Activated CD4-positive, CD25-positive, alpha-beta regulatory T cell treated with anti-CD3 and anti-CD28 coated beads, Interleukin-2, amount 50 U/mL, for 72 hours (primary cell): ENCODE results near the gene CRIM1.

Source experiments
- DNase-seq: peaks from one replicate; pipeline ENCODE4 v3.0.0; 2021

Gene CRIM1

DNA sequence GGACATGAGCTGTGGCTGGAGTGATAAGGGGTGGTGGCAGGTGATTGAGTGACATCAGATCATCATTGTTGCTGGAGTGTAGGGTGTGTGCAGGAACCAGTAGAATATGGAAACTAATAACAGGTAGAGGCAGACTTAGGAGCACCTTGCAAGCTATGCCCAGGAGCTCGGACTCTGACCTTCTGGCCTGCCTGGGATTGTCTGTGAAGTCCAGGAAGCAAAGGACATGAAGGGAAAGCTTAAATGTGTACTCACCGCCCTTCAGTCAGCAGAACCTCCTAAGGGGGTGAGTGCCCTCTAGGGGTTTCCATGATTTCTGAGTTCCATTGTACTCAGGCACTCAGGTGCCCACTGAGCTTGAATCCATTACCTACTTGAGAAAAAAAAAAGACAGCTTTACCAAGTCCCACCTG lies 104.2 kb downstream of the CRIM1 start:
- DNase-seq: no peak

DNA sequence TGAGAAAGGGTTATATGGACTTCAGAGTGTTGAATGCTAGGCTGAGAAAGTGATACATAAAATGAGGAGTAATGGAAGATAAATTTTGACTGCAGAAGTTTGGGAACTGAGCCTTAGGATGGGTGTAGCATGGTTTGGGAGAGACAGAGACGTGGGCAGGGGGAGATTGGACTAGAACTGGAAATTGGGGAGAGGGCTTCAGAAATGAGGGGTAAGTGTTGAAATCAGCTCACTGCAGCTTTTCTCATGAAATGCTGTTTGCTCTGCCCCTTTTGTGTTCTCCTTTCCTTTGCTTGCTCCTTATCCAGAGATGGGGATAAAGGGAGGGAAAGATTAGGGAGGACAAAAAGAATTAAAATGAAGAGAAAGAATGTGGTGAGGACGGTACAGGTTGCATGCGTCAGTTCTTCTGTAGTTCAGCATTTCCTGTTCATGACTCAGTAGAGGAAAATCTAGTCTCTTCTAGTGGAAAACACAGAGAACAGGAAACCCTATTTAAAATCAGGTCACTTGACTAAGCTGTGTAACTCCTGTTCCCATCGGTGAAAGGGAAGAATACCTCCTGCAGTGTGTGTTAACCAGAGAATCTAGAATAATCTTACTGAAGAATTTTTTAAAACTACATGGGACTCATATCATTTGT lies 105.6 kb downstream of the CRIM1 start:
- no peak for DNase-seq

DNA sequence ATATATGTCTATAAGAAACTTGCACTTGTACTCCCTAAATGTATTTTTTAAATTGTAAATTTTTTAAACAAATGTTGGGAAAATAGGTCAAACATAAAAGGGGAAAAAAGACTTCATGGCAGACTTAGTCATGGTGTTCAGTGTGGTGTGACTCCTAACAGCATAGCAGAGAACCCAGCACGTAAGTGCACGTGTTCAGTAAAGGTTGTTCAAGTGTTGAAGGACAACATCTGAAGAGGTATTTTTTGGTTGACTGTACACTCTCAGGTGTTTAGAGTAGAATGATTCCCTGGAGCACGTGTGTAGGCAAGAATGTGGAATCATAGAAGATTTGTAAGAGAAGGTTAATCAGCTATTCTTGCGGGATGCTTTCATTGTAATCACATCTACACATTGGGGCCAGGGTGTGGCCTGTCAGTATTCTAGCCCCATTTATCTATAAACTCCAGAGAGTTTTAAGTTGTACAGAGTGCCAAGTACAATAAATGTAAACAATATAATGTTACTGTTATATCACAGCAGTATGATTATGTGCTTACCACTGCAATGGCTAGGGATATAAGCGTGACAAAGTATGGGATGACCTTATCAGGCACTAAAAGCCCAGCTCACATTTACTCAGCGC lies 106.8 kb downstream of the CRIM1 start:
- no peak for DNase-seq

DNA sequence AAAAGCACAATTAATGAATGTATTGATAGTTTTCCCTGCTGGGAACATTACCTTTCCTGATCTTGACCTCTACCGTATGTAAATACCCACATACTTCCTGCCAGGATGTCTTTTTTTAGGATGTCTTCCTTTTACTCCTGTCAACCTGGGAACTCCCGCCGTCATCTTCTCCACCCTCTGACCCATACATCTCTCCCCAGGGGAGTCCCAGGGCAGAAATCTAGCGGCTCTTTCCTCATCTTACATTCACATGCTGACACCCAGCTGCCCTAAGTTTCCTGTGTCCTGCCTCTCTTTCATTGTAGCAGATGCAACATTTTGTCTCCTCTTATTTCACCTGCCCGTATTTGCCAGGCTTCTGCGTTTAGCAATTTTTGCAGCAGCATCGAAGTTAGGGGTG lies 107.8 kb downstream of the CRIM1 start:
- no peak for DNase-seq

DNA sequence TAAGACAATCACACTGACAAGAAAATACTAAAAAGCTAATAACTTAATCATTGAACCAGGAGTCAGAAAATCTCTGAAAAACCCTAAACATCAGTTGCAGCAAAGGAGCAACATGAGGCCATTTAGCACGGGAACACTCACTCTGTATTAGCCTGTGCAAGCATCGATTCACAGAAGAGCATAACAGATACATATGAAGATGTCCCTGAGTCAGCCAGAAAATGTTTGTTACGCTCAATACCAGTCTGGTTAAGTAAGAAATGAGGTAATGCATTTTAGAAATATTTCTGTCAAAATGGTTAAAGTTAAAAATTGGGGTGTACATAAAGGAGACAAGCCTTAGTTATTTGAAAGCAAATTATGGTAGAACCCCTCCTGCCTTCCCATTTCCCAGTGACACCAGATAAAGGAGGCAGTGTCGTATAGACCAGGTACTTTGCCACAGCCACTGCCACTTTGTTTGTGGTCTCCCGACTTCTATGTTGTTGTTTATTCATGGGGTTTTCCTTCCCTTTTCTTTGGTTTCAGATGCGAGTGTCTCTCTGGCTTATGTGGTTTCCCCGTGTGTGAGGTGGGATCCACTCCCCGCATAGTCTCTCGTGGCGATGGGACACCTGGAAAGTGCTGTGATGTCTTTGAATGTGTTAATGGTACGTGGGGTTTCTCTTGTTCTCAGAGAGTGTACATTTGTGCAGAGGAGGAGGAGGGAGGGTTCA lies 108.6 kb downstream of the CRIM1 start:
- DNase-seq: no peak

DNA sequence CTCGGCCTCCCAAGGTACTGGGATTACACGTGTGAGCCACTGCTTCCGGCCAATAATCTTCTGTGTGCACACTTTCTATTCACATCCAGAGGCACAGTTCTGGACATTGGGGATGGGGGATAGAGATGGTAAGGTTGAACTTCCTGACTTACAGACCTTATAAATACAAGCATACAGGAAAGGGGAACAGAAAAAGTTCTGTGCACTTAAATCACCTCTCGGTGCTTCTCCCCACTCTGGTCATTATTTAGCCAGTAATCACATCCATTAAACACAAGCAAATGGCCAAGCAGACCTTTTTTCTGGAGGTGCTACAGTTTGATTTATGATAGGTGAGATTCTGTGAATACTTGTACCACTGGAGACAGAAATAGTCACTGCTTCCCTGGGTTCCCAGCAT lies 110.6 kb downstream of the CRIM1 start:
- DNase-seq: no peak

DNA sequence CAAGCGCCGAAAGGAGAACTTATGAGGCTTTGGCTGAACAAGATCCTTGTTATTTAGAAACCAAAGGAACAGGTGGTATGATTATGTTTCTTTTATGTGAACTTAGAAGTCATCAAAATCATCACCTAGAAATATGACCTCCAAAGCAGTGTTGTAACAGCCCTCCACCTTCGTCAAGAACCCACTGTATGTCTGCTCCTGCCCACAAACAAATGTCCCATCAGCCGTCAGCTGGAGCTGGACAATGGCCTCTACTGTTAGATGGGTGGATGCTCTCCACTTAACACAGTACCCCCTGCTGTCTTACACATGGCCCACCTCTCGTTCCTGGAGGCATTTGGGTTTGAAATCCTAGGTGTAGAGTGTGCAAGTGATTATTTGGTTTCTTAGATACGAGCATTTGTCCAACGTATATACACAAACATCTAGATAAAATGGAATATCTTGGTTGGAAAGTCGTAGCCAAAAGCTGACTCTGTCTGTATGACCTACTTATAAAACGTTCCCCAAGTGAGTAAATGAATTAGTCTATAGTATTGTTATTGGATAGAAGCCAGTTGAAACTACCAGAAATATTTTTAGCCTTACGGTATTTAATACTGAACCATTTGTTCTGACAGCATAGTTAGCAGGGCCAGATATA lies 113.0 kb downstream of the CRIM1 start:
- no peak for DNase-seq

DNA sequence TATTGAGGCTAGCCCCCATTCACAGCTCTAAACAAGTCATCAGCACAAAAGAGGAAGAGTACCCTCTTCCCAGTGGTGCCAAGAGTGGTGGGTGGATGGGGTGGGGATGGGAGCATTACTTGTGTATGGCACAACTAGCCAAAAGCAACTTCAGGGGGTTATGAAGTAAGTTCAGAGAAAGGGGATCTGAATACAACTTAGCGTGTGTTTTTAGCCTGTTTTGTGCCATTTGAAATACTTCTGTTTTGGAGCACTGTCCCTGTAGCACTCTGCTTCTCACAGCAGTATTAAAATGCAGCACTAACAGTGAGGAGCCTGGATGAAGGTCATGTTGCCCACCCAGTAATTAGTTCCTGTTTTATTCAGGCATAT lies 113.5 kb downstream of the CRIM1 start:
- DNase-seq: no peak

DNA sequence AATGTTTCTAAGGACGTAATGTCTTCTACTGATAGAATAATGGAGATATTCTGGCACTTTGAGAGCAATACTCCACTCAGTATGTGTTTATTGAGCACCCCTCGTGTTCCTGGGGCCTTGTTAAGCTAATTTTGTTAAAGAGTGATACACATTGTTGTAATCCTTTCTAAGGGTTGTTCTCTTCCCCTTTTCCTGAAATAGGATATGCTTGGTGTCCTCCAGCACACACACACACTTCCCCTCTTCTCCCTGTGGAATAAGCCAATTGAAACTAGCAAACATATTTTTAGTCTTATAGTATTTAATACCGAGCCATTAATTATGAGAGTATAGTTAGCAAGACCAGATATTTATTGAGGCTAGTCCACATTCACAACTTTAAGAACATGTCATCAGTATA lies 114.1 kb downstream of the CRIM1 start:
- no peak for DNase-seq

DNA sequence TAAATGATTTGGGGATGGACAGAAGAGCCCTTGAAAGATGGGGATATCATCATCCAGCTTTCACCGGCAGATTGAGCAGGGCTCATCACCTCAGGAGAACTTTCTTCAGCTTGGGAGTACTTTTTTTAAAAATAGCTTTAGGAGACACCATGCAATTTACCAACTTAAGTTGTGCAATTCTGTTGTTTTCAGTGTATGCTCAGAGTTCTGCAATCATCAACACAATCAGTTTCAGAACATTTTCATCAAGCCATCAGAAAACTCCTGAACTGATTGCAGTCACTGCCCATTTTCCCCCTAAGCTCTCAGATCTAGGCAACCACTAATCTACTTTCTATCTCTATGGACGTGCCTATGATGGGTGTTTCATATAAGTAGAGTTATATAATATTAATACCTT lies 117.7 kb downstream of the CRIM1 start:
- no peak for DNase-seq

DNA sequence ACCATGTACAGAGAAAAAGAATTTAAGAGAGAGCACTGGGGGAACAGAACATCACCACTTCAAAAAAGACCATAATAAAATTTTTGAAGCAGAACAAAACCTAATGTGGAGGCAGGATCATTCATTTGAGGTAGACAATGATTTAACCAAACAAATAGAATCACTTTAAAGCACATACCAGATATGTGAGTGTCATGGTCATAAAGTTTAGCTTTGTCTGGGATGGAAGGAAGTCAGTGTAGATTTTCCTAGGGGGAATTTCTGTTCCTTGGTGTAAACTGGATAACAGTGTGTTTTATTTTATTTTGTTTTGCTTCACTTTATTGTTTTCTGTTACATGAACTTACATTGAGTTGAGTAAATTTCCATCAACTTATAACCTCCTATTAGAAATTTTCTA lies 120.8 kb downstream of the CRIM1 start:
- DNase-seq: no peak

DNA sequence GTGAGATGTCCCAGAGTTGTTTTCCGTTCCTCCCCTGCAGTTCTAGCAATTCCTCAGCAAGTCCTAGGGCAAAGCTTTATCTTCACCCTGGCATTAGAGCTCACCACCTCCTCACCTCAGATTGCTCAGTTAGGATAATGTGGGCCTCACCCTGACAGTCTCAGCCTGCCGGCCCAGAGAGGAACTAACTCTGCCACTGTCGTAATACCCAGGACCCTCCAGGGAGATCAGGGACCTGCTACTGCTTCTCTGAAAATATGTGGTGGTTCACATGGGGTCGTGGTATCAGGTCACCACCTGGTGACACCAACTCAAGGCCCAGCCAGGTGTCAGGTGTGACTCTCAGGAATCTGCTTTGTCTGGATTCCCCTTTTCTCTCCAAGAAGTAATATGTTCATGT lies 121.7 kb downstream of the CRIM1 start:
- DNase-seq: no peak

DNA sequence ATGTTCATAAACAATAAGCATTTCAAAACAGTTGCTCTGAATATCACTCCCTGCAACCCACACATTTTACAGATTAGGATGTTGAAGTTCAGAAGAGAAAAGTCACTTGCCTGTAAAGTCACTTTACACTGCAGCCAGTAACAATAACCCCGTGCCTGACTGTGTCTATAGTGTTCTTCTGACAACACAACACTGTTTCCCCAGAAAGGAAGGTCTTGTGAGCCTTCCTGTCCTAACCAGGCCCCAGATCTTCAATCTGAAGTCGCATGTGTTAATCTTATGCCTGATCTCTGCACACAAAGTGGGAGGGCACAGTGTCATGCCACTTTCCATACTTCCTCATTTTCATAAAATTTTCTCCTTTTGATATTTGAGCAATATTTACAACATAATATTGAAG lies 122.2 kb downstream of the CRIM1 start:
- DNase-seq: no peak

DNA sequence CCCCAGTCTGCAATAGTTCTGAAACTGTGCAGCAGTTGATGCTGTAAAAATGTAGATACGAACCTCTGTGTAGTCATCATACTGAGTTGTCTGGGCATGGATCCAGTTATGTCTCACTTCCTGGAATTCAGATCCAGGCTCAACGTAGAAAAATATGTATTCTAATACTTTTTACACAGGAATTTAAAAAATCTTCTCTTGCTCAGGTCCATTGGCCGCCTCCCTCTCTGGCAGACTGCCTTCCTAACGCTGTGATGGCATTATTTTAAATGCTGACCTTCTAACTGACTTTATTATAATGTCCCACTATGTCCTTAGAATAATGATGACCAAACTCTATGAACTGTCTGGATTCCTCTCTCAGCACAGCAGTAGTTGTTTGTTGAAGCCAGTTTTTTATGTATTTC lies 122.8 kb downstream of the CRIM1 start:
- no peak for DNase-seq

DNA sequence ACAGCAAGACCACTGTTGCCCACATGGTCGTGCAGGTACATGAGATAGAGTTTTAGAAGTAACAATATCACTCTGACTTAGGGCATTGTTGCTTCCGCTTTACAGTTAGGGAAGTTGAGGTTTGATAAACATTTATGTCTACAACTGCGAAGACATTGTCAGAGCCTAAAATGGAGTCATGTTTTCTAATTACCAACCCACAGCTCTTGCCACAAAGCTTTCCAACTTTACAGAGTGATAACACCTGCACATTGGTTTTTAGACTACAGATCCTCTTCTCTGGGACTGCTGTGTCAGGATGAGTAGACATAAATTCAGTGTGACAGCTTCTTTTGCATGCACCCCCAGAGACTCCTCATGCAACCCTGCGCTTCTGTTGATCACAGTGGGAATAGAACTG lies 123.4 kb downstream of the CRIM1 start:
- DNase-seq: no peak

DNA sequence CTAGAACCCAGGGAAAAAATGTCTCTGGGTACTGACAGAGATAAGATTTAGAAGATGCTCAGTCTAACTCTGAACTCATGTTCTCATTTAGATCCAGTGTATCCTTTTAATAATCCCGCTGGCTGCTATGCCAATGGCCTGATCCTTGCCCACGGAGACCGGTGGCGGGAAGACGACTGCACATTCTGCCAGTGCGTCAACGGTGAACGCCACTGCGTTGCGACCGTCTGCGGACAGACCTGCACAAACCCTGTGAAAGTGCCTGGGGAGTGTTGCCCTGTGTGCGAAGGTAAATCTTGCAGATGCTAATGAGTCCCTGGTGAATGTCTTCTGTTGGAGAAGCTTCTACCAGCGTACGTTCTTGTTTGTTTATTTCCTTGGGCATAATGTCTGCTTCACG lies 123.8 kb downstream of the CRIM1 start:
- no peak for DNase-seq

DNA sequence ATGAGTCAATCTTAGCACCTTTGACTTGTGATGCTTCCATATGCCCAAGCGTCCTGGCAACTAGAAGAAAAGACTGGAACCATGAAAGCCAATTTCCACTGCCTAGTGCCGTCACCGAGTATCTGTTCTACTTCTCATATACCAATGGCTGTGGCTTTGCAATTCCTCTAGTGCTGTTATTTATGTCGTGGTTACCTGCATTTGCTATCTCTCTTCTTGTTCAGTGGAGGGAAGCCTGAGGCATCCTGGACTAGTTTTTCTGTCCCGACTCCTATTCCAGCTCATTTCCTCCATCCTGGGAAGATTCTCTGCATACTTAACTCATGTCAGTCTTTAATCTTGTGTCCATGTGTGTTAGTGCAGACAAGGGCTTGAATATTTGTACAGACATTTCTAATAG lies 124.5 kb downstream of the CRIM1 start:
- no peak for DNase-seq

DNA sequence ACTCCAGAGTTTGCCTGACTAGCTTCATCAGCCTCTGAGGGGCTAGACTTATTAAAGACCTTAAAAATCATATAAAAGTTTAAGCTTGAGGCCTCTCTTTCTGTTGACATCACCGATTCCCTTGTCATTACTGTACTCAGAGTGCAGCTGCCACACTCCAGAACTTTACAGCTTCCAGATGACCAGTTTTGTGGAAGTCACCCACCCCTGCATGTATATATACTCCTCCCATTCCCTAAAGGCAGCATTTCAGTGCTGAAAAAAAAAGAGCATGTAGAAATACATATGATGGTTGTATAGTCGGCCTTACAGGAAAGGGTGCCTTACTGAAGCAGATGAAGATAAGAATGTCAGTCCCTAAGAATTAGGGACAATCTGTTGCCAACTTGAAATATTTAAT lies 125.1 kb downstream of the CRIM1 start:
- no peak for DNase-seq

DNA sequence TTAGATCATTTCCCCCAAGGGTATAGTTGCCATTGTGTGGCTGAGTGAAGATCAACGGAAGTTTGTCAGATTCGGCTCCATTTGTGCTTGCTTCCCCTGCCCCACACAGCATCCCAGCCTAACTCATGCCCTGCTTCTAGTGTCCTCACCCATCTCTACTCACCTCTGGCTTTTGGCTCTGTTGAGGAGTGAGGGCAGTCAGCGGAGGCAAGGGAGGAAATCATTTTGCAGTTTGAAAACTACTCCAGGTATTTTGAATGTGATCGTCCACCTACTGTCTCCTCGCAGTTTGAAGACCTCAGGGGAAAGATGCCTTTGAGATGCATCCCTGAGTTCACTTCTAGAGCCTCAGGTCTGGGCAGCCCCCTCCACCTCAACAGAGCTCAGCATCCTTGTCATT lies 126.1 kb downstream of the CRIM1 start:
- no peak for DNase-seq

DNA sequence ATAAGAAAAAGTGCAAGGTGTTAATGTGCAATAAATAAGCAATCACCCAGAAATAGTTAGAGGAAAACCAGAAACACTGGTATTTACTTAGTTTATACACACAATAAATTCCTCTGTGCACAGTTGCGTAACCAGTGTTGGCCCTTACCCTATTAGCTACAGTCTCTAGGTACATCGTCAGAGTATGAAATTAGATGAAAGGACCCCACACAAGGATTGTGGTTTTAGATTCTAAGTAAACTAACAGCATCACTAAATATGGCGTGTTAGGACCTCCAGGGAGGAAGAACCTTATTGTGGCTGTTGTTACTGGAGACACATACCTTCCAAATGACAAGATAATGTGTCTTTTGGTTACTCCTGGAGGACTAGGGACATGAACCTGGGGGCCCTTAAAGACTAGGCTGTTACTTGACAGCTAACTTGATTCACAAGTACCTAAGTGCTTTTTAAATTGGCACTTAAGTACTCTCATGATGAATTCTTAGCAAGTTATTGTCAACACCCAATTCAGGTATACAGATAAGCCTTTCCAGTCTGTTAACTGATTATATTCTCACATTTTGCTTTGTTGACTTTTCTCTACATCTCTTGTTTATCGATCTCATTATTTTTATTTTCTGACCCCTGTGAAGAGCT lies 127.1 kb downstream of the CRIM1 start:
- DNase-seq: no peak

DNA sequence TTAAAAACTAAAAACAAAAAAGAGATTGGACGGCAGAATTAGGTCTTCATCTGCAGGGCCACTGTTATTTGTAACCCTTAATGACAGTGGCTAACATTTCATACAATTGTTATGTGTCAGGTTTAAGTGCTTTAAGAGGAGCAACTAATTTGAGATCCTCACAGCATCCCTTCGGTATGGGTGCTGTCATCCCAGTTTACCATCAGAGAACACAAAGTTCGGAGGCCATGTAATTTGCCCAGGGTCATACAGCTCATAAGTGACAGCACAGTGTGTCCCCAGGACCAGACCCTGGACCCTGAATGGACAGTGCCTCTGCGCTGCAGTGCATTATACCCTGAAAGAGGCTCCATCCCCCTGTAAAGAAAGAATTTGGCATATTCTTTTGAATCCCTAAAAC lies 127.7 kb downstream of the CRIM1 start:
- DNase-seq: no peak

DNA sequence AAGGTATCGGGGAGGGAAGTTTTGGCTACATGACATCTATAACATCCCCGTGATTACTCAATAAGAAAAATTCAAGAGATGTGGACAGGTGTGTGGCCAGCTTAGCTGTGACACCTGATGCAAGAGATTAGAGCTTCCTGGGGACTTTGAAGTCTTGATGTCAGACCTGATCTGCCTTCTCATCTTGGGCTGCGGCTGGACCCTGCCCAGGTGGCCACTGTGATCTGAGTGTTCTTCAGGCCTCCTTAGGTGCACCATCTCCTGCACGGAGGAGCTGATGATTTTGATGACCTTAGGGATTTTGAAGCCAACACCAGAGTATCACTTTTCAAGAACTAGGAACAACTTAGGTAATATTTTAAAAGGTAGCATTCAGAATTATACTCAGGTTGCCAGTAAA lies 128.9 kb downstream of the CRIM1 start:
- DNase-seq: no peak

DNA sequence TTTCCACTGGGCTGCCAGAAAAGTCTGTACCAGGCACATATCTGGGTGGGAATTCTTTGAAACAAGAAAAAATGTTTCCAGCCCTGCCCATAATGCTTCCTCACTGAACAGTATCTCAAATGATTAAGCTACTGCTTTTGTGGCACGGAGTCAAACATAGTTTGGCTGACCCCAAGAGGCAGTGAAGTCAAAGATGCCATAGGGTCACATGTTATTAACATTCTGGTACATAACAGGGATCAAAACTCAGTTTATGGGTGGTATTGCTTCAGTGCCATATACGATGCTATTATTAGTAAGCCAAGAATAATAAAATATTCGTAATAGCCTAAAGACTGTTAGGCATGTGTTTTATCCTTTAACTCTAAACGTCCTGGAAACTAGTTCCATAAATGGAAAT lies 129.9 kb downstream of the CRIM1 start:
- DNase-seq: no peak
